K562 (cell line): ENCODE data around the gene CITED2. TPM values are rescaled to one million over a fixed set of nuclear protein-coding genes. Genes with fewer than 3 reads are reported as not detected.

Experiments used
- CHD7 ChIP-seq: fragments of 200-600 bp; sonication (generic); IDR thresholded peaks from one replicate; pipeline ENCODE4 v1.6.1; 2012; ENCODE audit warnings: mild to moderate bottlenecking, low read depth, low read length, inconsistent platforms
- E4F1 ChIP-seq: fragments of 250-450 bp; sonication (Bioruptor Pico); IDR thresholded peaks from 2 replicates; pipeline ENCODE4 v1.5.0; 2021; ENCODE audit warnings: mild to moderate bottlenecking, borderline replicate concordance
- EGR1 ChIP-seq: fragments of 450-650 bp; conservative IDR thresholded peaks from 2 replicates; pipeline ENCODE4 v1.6.1; 2017; ENCODE audit warnings: mild to moderate bottlenecking
- MED1 ChIP-seq: sonication (generic); formaldehyde crosslinking; IDR thresholded peaks from 2 replicates; pipeline ENCODE4 v1.8.1; 2023; ENCODE audit warnings: missing genetic modification reagents, borderline replicate concordance
- POLR2A ChIP-seq: fragments of 450-650 bp; conservative IDR thresholded peaks from 2 replicates; pipeline ENCODE4 v1.6.1; 2016
- PRMT5 ChIP-seq: sonication (generic); formaldehyde crosslinking; IDR thresholded peaks from 2 replicates; pipeline ENCODE4 v1.5.0; 2020; ENCODE audit warnings: missing genetic modification reagents
- polyA plus RNA-seq, 8 experiments: library from polyadenylated mRNA; depleted of rRNA in 4 of 8; stranded (reverse) in 5 of 8; unstranded in 3 of 8; fragments of >200 nt; fragmentation: Nextera tagmentation in 2 of 8; fragmentation: Illumina TruSeq in 1 of 8; extraction: Ambion mirVana in 2 of 8; extraction: Trizol in 1 of 8; gene quantifications; 2 replicates each; pipeline versions ENCODE4 v1.2.1 to v1.2.3, GENCODE V29; 2011 to 2014; ENCODE audit warnings: inconsistent platforms in 1 of 8, missing spikeins in 1 of 8
- total RNA-seq, 7 experiments: library from RNA; depleted of rRNA in 6 of 7; stranded (reverse); fragments of >200 nt in 6 of 7; fragmentation: Illumina TruSeq in 2 of 7; extraction: Trizol in 2 of 7; gene quantifications; 2 replicates each; pipeline versions ENCODE4 v1.2.1 to v1.2.3, GENCODE V29; 2011 to 2021; ENCODE audit warnings: low replicate concordance in 1 of 7

CITED2 gene
- total and polyA plus RNA-seq, 9 of the 15 experiments (the other 6 are each of a cell fraction or from before 2014, with no cell fraction given): 0.21 to 86.1 (median 17.5) TPM

GRCh38 chr6:139354189-139354588 lies 20.3 kb downstream of the CITED2 start (continued):
- TF ChIP-seq CHD7: no peak
- TF ChIP-seq MED1 (CRISPR knock-in tag): no peak
- no peak for TF ChIP-seq PRMT5 (CRISPR knock-in tag)
- TF ChIP-seq POLR2A: no peak
- TF ChIP-seq EGR1: no peak
- TF ChIP-seq E4F1 (CRISPR knock-in tag): no peak
